Tongue (tissue), 2 donors: Measurements from ENCODE around the gene HINT3. TPM values are rescaled to one million over a fixed set of nuclear protein-coding genes. Genes with fewer than 3 reads are reported as not detected.
A peak's percentile ranks its signal among the peaks of the same experiment; 100 is the strongest.
"Not testable (repeated sequence)": the region's sequence is repeated elsewhere in the genome, so short reads cannot be mapped to it uniquely, and the experiment has no call there.

Experiments
- DNase-seq: peaks from one replicate; pipeline ENCODE4 v3.0.0-alpha.2; 2015
- total RNA-seq: library from RNA; depleted of rRNA; stranded (reverse); fragments of >200 nt; gene quantifications from one replicate; pipeline ENCODE4 v1.2.3, GENCODE V29; 2014

HINT3 gene
- total RNA-seq, 1 donor from 2014 or later: 55.6 TPM

- DNase-seq: no peak
These were observed 16.1 kb upstream of the HINT3 start for GRCh38 chr6:125940247-125941041.

- no peak for DNase-seq
These were observed 13.7 kb upstream of the HINT3 start for GRCh38 chr6:125942672-125943527.

DNA sequence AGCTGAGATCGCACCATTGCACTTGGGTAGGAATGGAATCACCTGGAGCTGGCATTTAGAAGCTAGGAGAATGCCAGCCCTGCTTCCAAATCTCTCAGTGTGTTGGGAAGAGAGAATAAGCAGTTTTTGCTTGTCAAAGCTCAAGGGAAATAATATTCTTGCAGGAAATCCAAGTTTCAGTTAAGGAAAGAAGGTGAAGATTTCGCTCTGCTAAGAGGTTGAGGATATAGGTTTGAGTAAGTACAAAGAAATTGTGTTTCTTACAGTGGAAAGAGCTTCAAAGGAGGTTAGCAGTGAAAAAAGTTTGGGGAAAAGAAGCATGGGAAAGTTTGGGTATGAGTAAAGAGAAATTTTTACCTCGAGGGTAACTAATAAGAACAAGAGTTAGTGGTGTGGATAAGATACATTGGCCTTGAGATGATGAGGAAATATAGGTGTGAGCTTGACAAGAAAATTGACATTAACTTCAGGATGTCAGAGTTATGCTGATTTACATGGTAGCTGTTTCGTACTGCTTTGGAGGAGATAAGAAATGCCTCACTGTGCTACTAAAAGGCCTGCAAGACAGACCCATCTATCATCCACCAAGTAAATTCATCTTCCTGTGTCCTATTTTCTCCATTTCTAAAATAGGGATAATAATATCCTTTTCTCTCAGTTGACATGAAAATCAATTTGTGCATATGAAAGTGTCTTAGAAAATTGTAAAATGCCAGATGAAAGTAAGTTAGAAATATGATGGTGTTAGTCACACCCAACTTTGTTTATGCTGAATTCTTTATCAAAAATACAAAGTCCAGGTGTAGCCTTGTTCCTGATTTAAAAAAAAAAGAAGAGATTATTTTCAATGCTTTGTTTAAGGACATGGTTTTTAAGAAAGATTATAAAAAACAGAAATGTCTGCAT is 12.8 kb upstream of the HINT3 start:
- no peak for DNase-seq

- peak; percentile 25 for DNase-seq
These were observed 12.1 kb upstream of the HINT3 start for GRCh38 chr6:125944434-125944816.

DNA sequence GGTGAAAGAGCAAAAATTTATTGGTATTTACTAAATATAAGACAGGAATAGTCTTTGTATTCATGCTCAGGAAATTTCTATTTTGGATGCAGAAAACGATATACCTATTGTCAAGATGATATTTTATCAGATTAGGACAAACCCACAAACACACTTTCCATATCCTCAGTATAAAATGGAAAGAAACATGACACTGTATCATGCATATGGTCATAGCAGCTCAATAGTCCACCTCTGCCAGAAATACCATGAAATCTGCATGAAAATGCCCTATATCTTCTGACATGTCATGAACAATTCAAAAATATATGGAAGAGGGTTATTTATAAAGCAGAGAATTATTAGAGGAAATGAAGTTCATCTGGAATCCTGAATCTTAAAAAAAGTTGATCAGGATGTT is 11.7 kb upstream of the HINT3 start:
- DNase-seq: no peak

GRCh38 chr6:125945378-125946141 is 11.0 kb upstream of the HINT3 start:
- DNase-seq: no peak

- DNase-seq: no peak
These were observed 9.0 kb upstream of the HINT3 start for GRCh38 chr6:125947615-125948014.

DNA sequence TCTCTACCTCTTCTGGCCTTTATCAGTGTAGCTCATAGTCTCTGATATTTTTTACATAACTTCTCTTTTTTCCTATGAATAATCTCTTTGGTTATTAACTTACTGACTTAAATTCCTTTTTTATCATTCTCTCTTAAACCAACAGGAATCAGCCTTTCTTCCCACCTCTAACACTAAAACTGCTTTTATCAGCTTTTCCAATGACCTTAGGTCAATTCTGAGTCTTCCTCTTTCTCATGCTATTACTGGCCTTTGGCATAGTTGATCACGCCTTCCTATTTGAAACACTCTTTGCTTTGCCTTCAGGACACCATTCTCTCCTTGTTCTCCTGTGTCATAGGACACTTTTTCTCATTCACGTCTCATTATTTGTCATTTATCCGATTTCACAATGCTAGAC is 8.1 kb upstream of the HINT3 start:
- no peak for DNase-seq

GRCh38 chr6:125949069-125949468 is 7.5 kb upstream of the HINT3 start:
- no peak for DNase-seq

DNA sequence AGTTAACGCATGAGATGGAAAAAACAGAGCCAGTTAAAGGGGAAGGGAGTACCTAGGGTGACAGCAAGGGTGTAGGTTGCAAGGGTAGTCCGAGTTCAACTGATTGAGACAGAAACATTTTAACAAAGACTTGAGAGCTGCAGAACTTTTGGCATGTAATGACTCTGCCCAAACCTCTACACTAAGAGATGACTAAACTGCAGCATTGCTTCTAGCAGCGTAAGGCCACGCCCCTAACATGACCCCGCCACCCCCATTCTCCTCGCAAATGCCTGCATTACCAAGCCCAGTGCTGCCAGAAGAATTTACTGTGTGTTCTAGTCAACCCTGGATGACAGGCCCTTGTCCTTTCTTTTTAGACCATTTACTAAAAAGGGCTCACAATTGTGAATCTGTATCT is 6.3 kb upstream of the HINT3 start:
- DNase-seq: no peak

DNA sequence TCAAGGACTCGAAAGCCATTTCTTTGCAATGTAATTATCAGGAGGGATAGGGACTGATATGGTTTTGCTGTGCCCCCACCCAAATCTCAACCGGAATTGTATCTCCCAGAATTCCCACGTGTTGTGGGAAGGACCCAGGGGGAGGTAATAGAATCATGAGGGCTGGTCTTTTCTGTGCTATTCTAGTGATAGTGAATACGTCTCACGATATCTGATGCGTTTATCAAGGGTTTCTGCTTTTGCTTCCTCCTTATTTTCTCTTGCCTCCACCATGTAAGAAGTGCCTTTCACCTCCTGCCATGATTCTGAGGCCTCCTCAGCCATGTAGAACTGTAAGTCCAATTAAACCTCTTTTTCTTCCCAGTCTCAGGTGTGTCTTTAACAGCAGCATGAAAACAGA is 5.9 kb upstream of the HINT3 start:
- not testable (repeated sequence) for DNase-seq

DNA sequence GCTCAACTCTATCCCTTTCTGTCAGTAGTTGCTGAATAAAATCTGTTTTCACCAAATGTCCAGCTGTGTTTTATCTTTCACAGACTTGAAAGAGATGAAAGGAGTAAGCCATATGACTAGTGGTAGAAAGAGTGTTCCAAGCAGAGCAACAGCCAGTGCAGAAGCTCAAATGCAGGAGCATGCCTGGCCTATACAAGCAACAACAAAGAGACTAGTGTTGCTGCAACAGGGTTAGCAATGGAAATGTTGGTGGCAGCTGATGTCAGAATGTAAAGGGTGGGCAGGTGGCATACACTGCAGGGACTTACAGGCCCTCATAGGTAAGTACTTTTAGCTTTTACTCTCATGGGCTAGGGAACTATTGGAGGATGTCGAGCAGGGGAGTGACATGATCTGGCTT is 5.2 kb upstream of the HINT3 start:
- DNase-seq: no peak

- no peak for DNase-seq
These were observed 3.6 kb upstream of the HINT3 start for GRCh38 chr6:125952764-125953501.

- no peak for DNase-seq
These were observed 3.1 kb upstream of the HINT3 start for GRCh38 chr6:125953502-125953875.

DNA sequence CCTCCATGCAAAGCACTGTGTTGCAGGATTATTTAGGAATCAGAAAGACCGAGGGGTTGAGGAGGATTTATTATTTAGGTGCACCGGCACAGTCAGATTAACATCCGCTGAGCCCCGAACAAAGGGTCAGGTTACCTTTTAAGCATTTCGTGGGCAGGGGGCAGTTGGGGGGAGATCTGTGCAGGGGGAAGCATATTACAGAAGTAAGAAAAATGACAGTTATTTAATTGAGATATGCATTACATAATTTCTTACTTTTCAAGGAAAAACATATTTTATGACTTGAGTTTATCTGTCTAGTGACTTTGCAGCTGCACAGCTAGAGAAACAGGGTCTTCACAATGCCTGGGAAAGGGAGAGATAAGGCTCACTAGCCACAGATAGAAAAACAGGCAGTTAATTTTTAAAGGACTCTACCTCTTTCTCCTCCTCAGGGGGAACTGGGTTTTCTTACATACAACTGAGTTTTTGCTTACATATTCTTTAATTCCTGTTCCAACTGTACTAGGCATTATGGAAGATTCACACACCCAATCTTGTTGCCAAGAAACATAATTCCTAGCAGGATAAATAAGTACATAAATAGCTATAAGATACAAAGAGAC is 1.7 kb upstream of the HINT3 start:
- DNase-seq: no peak

GRCh38 chr6:125955973-125956372 is 597 bp upstream of the HINT3 start:
- no peak for DNase-seq

DNA sequence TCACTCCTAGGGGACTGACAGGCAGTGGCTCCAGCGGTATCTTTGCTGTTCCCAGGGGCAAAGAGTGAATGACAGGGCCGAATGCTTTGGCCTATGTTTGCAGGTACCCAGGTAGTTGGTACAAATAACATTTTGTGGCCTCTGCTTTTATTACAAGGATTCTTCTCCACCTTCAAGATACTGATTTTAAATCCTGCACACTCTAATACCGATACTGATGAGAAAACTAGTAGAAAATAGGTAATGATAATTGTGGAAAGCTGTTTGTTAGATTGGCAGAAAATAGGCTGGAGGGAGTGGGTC is 772 bp downstream of the HINT3 start:
- DNase-seq: no peak

DNA sequence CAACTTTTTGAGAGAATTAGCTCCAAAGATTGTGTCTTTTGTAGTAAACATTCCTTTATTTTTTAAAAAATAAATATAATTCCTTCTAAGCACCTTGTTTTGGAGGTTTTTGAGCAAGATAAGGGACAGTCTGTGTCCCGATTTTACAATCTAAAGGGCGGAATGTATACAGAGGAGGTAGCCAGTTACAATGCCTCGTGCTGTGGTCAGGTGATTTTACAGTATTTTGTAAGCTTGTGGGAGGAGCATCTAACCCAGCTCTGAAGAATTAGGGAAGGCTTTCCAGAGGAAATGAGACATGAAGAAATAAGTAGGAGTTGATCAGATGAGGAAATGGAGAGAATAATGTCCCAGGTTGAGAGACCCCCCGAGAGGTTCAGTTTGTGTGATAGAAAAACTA is 1.3 kb downstream of the HINT3 start:
- peak; percentile 39 for DNase-seq

DNA sequence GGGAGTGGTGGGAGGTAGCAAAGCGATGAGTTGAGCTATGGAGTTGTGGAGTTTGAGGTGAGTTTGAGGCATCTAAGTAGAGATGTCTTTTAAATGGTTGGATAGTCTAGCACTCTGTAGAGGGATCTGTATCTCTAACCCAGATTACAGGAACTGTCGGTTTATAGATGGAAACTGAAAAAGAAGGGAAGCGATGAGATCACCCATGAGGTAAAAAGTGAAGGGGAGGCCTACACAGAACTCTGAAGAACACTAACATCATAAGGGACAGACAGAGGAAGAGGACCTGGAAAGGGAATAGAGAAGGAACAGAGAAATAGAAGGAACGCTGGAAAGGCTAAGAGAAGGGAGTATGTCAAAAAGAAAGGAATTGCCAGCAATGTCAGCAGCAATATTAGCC is 2.5 kb downstream of the HINT3 start:
- DNase-seq: no peak

GRCh38 chr6:125961117-125961516 is 4.5 kb downstream of the HINT3 start:
- no peak for DNase-seq
